ENCODE measurements around the gene DNAJC24. TPM values are rescaled to one million over a fixed set of nuclear protein-coding genes. Genes with fewer than 3 reads are reported as not detected.

Gene DNAJC24
- total and polyA plus RNA-seq, 4 donors, result 3.8 to 16.8 (median 6.2) TPM

DNA sequence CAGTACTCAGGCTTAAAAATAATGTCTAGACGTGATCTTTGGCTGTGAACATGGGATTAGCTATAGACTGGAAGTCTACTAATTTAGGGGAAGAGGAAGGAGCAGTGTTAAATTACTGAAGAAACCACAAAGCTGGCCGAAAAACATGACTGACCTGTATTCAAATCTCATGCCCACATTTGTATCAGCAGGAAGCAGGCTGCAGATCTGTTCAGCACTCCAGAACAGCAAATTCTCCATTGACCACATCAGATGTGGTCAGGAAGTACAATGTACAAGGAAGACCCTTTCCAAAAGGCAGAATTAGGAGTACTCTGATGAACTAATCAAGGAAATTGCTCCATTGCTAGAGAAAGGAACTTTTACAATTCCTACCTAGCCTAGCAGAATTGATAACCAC is 31.9 kb upstream of the DNAJC24 start:
- no peak for DNase-seq (ENCODE audit: low spot score)
- TF ChIP-seq, protein P1, sequence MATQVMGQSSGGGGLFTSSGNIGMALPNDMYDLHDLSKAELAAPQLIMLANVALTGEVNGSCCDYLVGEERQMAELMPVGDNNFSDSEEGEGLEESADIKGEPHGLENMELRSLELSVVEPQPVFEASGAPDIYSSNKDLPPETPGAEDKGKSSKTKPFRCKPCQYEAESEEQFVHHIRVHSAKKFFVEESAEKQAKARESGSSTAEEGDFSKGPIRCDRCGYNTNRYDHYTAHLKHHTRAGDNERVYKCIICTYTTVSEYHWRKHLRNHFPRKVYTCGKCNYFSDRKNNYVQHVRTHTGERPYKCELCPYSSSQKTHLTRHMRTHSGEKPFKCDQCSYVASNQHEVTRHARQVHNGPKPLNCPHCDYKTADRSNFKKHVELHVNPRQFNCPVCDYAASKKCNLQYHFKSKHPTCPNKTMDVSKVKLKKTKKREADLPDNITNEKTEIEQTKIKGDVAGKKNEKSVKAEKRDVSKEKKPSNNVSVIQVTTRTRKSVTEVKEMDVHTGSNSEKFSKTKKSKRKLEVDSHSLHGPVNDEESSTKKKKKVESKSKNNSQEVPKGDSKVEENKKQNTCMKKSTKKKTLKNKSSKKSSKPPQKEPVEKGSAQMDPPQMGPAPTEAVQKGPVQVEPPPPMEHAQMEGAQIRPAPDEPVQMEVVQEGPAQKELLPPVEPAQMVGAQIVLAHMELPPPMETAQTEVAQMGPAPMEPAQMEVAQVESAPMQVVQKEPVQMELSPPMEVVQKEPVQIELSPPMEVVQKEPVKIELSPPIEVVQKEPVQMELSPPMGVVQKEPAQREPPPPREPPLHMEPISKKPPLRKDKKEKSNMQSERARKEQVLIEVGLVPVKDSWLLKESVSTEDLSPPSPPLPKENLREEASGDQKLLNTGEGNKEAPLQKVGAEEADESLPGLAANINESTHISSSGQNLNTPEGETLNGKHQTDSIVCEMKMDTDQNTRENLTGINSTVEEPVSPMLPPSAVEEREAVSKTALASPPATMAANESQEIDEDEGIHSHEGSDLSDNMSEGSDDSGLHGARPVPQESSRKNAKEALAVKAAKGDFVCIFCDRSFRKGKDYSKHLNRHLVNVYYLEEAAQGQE (IDR thresholded peaks at IDR 0.05), result no peak
- TF ChIP-seq TAF1 (conservative IDR thresholded peaks at IDR 0.05), result no peak
- WGBS, result 42% methylated on average over 2 of the region's 2 CpGs

DNA sequence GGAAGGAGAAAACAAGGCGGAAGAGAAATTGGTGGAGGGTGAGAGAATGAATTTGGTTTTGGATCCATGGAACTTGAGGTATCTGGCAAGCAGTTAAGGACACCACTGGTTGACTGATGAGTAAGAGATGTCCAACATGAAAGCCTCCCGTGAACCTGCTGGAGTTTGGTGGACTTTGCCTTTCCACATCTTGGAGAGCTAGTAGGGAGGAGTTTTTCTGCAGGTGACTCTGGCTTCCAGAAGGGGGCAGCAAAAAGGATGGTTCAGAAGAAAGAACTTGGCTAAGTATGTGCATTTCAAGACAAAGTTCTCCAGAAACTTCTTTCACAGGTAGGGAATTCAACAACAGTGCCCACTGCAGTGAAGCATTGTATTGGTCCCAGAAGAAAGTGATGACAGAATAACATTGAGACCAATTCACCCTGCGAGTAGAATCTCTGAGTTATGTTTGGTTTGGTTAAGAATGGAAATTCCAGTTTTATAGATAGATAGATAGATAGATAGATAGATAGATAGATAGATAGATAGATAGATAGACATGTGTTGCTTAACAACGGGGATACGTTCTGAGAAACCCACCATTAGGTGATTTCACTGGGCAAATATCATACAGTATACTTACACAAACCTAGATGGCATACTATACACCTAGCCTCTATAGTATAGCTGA is 28.6 kb upstream of the DNAJC24 start:
- H3K27ac ChIP-seq (ENCODE audit: low read depth in 1 of 2, low read length in 2 of 2), result no peak overlapping the region
- TF ChIP-seq HNF4A (conservative IDR thresholded peaks at IDR 0.05) (peak in 1 of 2 donors; percentile 29), HNF4G (IDR thresholded peaks at IDR 0.05) (no peak), SP1 (IDR thresholded peaks at IDR 0.05) (no peak)
- no peaks in the 10 kb centered on the region for H3K36me3 ChIP-seq (ENCODE audit: control insufficient read depth in 4 of 4, insufficient read depth in 3 of 4, low read depth in 1 of 4, low read length in 3 of 4)
- H3K4me1 ChIP-seq (ENCODE audit: control insufficient read depth in 4 of 4, insufficient read depth in 4 of 4, low read length in 3 of 4), result no peaks in the 10 kb centered on the region
- H3K9ac ChIP-seq (ENCODE audit: low read depth in 1 of 2, low read length in 2 of 2), result no peak overlapping the region
- no peak for DNase-seq (ENCODE audit: low spot score)
- peaks cover 0 to 8% (median 0%) of the 10 kb centered on the region in 4 donors for H3K27me3 ChIP-seq (ENCODE audit: control insufficient read depth in 4 of 4, insufficient read depth in 4 of 4, low read length in 3 of 4)
- H3K4me3 ChIP-seq (ENCODE audit: low read depth in 1 of 3, low read length in 3 of 3), result no peak overlapping the region
- WGBS, result 78% methylated on average over 5 of the region's 5 CpGs
- no peaks in the 10 kb centered on the region for H3K9me3 ChIP-seq (ENCODE audit: control insufficient read depth in 4 of 4, low read length in 3 of 4)

More for the DNA sequence above, 31.9 kb upstream of the DNAJC24 start:
- Histone ChIP-seq H3K27ac (ENCODE audit: low read depth in 1 of 2, low read length in 2 of 2) (no peak overlapping the region), H3K4me1 (ENCODE audit: control insufficient read depth in 4 of 4, insufficient read depth in 4 of 4, low read length in 3 of 4) (no peaks in the 10 kb centered on the region), H3K9ac (ENCODE audit: low read depth in 1 of 2, low read length in 2 of 2) (no peak overlapping the region), H3K36me3 (ENCODE audit: control insufficient read depth in 4 of 4, insufficient read depth in 3 of 4, low read depth in 1 of 4, low read length in 3 of 4) (no peaks in the 10 kb centered on the region), H3K4me3 (ENCODE audit: low read depth in 1 of 3, low read length in 3 of 3) (no peak overlapping the region), H3K9me3 (ENCODE audit: control insufficient read depth in 4 of 4, low read length in 3 of 4) (peaks cover 0 to 5% (median 0%) of the 10 kb centered on the region in 4 donors), H3K27me3 (ENCODE audit: control insufficient read depth in 4 of 4, insufficient read depth in 4 of 4, low read length in 3 of 4) (peaks cover 0 to 5% (median 0%) of the 10 kb centered on the region in 4 donors)

DNA sequence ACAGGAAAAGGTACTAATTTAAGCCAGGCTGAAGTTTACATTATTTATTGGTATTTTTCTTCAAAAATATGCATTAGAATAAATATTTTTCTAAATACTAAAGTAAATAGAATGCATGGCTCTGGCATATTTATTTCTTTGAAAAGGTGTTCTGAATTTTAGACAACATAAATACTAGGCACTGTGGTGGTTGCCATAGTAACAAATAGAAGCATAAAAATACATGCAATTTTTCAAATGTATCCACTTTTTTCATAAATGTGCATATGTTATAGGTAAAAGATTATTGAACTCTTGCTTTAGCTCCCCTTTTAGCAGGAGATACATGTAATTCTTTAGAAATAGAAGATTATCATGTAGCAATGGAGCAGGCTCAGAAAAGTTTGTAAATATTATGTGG is 18.5 kb upstream of the DNAJC24 start:
- no peaks in the 10 kb centered on the region for H3K36me3 ChIP-seq (ENCODE audit: control insufficient read depth in 4 of 4, insufficient read depth in 3 of 4, low read depth in 1 of 4, low read length in 3 of 4)
- H3K9me3 ChIP-seq (ENCODE audit: control insufficient read depth in 4 of 4, low read length in 3 of 4), result no peaks in the 10 kb centered on the region
- peaks cover 0 to 2% (median 0%) of the 10 kb centered on the region in 4 donors for H3K27me3 ChIP-seq (ENCODE audit: control insufficient read depth in 4 of 4, insufficient read depth in 4 of 4, low read length in 3 of 4)
- H3K27ac ChIP-seq (ENCODE audit: low read depth in 1 of 2, low read length in 2 of 2), result no peak overlapping the region
- no peak overlapping the region for H3K9ac ChIP-seq (ENCODE audit: low read depth in 1 of 2, low read length in 2 of 2)
- DNase-seq (ENCODE audit: low spot score), result no peak
- no peaks in the 10 kb centered on the region for H3K4me1 ChIP-seq (ENCODE audit: control insufficient read depth in 4 of 4, insufficient read depth in 4 of 4, low read length in 3 of 4)
- TF ChIP-seq JUND (IDR thresholded peaks at IDR 0.05), result no peak
- TF ChIP-seq, protein P2, sequence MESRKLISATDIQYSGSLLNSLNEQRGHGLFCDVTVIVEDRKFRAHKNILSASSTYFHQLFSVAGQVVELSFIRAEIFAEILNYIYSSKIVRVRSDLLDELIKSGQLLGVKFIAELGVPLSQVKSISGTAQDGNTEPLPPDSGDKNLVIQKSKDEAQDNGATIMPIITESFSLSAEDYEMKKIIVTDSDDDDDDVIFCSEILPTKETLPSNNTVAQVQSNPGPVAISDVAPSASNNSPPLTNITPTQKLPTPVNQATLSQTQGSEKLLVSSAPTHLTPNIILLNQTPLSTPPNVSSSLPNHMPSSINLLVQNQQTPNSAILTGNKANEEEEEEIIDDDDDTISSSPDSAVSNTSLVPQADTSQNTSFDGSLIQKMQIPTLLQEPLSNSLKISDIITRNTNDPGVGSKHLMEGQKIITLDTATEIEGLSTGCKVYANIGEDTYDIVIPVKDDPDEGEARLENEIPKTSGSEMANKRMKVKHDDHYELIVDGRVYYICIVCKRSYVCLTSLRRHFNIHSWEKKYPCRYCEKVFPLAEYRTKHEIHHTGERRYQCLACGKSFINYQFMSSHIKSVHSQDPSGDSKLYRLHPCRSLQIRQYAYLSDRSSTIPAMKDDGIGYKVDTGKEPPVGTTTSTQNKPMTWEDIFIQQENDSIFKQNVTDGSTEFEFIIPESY (IDR thresholded peaks at IDR 0.05), result no peak
- TF ChIP-seq GABPA (IDR thresholded peaks at IDR 0.05 in 1 of 2, conservative IDR thresholded peaks at IDR 0.05 in 1 of 2), result no peak
- no peak for TF ChIP-seq FOXA2 (IDR thresholded peaks at IDR 0.05)
- no peak for TF ChIP-seq HNF4G (IDR thresholded peaks at IDR 0.05)
- no peak for TF ChIP-seq NR2F2 (IDR thresholded peaks at IDR 0.05)
- no peak for TF ChIP-seq EGR1 (IDR thresholded peaks at IDR 0.05; ENCODE audit: low read depth in 2 of 2)
- TF ChIP-seq, protein P1 (IDR thresholded peaks at IDR 0.05), result no peak
- no peak for TF ChIP-seq YY1 (IDR thresholded peaks at IDR 0.05)
- TF ChIP-seq FOXA1 (IDR thresholded peaks at IDR 0.05), result no peak
- H3K4me3 ChIP-seq (ENCODE audit: low read depth in 1 of 3, low read length in 3 of 3), result no peak overlapping the region
